Erythroblast (primary cell): ENCODE data around the gene NSL1.
"Not testable (repeated sequence)": the region's sequence is repeated elsewhere in the genome, so short reads cannot be mapped to it uniquely, and the experiment has no call there.

Source experiments
- DNase-seq, 2 experiments: peaks; one replicate each; lab custom pipeline; 2025; lab: John Stamatoyannopoulos, UW
- GATA1 ChIP-seq: IDR thresholded peaks from 2 replicates; pipeline ENCODE4 v1.6.1; 2011; ENCODE audit warnings: low read depth, mild to moderate bottlenecking, control low read depth, low read length, moderate library complexity
- POLR2A ChIP-seq: IDR thresholded peaks from 2 replicates; pipeline ENCODE4 v1.6.1; 2011; ENCODE audit warnings: mild to moderate bottlenecking, low read length

The NSL1 gene, protein sequence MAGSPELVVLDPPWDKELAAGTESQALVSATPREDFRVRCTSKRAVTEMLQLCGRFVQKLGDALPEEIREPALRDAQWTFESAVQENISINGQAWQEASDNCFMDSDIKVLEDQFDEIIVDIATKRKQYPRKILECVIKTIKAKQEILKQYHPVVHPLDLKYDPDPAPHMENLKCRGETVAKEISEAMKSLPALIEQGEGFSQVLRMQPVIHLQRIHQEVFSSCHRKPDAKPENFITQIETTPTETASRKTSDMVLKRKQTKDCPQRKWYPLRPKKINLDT

DNA sequence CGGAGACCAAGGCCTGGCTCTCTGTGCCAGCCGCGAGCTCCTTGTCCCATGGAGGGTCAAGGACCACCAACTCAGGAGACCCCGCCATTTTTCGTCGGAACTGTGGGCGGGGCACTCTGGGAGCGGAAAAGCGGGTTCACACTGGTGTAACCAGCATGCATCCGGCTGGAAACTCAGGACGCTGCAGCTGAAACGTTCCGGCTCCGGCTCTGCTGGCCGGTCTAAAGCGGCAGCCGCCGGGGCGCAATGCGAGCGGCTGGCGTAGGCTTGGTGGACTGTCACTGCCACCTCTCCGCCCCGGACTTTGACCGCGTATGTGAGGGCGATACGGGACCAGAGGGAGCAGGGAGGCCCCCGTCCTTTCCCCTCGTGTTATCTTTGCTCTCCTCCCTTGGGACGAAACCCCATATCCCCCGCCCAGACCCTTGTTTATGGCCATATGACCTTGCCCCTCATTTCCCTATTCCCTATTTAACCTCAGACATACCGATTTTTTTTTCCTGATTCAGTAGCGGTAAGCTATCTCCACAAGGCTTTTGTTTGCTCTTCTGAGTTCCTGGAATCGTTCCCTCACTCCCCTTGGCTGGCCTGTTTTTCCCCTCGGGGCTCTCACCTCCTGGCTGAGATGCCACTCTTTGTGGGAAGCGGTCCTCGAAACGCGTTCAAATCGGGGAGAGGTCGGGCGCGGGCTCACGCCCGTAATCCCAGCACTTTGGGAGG, at the start of gene NSL1, which contains the start of gene TATDN3:
Gene NSL1 (minus strand): TSS at position 102 of the 720 bp plus-strand sequence. CDS start 14 bp downstream, at position 88.
Gene TATDN3 (plus strand): TSS at position 219 of the 720 bp plus-strand sequence. CDS start 28 bp downstream, at position 247.
- TF ChIP-seq POLR2A (peak; percentile 98), GATA1 (no peak)

DNA sequence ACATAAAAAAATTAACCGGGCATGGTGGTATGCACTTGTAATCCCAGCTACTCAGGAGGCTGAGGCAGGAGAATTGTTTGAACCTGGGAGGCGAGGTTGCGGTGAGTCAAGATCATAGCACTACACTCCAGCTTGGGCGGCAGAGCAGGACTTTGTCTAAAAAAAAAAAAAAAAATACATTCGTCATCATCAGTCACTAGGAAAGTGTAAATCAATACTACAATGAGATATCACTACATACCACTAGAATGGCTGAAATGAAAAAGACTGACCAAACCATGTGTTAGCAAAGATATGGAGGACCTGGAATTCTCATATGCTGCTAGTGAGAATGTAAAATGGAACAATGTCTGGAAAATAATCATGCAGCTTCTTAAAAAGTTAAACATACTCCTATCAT, 46.6 kb upstream of the NSL1 start:
- DNase-seq = no peak
- TF ChIP-seq POLR2A (no peak), GATA1 (no peak)

More for the DNA sequence above, at the start of gene NSL1, which contains the start of gene TATDN3:
- peak; percentile 96 to 98 for DNase-seq

DNA sequence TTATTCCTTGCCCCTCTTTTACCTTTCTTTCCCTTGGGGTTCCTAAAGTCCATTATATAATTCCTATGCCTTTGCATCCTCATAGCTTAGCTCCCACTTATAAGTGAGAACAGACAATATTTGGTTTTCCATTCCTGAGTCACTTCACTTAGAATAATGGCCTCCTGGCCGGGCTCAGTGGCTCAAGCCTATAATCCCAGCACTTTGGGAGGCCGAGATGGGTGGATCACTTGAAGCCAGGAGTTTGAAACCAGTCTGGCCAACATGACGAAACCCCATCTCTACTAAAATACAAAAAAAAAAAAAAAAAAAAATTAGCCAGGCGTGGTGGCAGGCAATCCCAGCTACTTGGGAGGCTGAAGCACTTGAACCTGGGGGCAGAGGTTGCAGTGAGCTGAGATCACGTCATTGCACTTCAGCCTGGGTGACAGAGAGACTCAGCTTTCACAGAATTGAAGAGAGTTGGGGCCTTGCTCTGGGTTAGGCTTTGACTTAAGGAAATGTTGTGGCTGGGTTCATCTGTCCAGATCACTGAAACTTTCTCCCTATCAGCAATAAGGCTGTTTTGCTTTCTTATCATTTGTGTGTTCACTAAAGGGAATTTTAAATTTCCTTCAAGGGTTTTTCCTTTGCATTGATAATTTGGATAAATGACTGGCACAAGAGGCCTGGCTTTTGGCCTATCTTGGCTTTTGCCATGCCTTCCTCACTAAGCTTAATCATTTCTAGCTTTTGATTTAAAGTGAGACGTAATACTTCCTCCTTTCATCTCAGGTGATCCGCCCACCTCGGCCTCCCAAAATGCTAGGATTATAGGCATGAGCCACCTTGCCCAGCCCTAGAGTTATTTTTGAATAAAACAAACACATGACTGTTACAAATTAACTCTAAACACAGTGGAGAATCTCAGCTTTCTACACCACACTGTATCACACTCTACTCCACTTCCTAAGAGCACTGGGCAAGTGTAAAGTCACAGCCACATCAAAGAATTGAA, 41.9 kb upstream of the NSL1 start:
- not testable (repeated sequence) for DNase-seq

DNA sequence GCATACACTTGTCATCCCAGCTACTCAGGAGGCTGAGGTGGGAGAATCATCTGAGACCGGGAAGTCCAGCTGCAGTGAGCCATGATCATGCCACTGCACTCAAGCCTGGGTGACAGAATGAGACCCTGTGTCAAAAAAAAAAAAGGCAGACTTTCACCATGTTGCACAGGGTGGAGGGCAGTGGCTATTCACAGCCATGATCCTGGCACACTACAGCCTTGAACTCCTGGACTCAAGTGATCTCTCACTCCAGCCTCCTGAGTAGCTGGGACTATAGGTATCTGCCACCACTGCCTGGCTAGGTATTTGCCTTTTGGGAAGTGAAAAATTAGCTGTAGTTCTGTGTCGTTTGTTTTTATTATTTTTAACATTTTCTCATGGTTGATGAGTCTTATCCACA, 36.8 kb upstream of the NSL1 start:
- TF ChIP-seq GATA1 = no peak
- no peak for TF ChIP-seq POLR2A
- DNase-seq = no peak

- no peak for TF ChIP-seq GATA1
- no peak for TF ChIP-seq POLR2A
- DNase-seq = no peak
Measured at GRCh38 chr1:212827831-212828278, 36.3 kb upstream of the NSL1 start.

DNA sequence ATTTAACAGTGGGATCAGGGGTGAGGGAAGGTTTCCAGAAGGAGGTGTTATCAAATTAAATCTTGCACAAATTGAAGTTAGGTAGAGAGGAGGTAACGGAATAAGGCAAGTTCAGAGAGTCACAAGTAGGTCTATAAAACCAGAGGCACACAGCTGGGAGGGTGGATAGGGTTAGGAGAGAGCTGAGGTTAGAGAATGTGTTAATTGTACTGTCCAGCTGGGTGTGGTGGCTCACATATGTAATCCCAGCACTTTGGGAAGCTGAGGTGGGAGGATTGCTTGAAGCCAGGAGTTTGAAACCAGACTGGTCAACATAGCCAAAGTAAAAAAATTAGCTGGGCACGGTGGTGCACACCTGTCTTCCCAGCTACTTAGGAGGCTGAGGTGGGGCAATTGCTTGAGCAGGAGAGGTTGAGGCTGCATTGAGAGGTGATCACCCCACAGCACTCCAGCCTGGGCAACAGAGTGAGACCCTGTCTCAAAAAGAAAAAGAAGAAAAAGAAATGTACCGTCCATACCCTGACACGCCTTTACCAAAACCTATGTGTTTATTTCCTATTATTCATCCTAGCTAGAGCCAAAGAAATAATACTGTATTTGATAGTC, 35.7 kb upstream of the NSL1 start:
- TF ChIP-seq GATA1 (no peak), POLR2A (no peak)
- DNase-seq = no peak

DNA sequence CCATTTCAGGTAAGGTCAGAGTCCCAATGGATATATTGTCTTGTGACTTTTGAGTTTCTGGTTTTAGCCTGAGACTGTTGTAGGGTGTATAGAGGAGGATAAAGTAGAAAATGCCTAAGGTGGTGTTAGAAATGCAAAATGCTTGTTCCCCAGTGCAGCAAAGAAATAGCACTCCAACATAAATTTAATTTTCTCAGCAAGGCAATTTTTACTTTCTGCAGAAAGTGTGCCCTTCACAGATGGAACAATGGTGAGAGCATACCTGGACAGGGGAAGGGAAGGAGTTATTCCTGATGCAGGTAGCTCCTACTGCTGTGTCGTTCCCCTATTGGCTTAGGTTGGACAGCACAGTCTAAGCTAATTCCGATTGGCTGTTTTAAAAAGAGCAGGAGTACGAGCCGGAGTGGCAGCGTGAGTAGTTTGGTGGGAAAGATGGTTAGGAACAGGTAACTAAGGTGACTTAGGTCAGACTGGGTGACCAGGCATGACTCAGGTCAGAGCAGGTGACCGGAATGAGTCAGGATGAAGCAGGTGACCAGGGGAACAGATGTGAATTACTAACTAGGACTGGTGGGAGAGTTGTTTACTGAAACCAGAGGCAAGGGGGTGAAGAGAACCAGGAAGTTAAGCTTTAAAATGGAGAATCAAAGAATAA, 34.3 kb upstream of the NSL1 start:
- no peak for TF ChIP-seq POLR2A
- TF ChIP-seq GATA1 = no peak
- DNase-seq = no peak

DNA sequence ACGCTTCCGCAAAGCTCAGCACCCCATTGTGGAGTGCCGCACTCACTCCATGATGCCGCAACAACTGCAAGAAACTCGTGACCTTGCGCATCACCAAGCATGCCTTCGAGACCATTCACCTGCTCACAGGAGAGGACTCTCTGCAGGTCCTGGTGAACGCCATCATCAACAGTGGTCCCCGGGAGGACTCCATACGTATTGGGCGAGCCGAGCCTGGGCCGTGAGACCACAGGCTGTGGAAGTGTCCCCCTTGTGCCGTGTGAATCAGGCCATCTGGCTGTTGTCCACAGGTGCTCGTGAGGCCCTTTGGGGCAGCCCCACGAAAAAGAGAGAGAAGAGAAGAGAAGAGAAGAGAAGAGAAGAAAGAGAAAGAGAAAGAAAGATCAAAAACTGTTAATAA, 32.6 kb upstream of the NSL1 start:
- no peak for TF ChIP-seq GATA1
- no peak for TF ChIP-seq POLR2A
- no peak for DNase-seq

DNA sequence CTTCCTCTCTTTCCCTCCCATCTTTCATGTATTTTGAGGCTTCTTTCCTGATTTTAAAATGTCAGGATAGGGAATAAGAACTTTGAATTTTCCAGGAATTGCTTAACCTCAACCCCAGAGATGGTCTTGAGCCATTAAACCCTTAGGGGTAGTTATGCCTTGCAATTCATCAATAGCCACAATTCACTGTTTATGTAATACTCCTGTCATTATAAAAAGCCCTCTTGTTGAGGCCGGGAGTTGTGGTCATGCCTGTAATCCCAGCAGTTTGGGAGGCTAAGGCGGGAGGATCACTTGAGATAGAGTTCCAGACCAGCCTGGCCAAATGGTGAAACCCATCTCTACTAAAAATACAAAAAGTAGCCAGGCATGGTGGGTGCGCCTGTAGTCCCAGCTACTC, 31.4 kb upstream of the NSL1 start:
- TF ChIP-seq POLR2A (no peak), GATA1 (no peak)

GRCh38 chr1:212820969-212821368, 29.4 kb upstream of the NSL1 start:
- DNase-seq = no peak
- TF ChIP-seq POLR2A (no peak), GATA1 (no peak)

More for the DNA sequence above, 31.4 kb upstream of the NSL1 start:
- DNase-seq = no peak

DNA sequence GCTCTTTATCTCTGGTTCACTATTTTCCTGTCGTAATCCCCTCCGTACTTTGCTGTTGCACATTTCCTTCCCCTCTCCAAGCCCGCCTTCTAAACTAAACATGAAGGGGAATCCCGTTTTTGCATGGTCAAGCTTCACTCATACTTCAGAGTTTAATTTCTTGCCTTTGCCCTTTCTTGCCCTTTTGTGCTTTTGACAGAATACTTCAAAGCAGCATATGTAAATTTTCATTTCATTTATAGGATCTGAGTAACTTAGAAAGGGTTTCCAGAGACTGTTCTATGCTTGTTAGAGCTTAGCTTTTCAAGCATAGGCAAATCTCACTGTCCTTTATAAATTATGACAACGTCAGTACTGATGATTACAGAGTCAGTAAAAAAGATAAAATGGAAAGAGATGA, 28.1 kb upstream of the NSL1 start:
- DNase-seq = no peak
- TF ChIP-seq POLR2A (no peak), GATA1 (no peak)

DNA sequence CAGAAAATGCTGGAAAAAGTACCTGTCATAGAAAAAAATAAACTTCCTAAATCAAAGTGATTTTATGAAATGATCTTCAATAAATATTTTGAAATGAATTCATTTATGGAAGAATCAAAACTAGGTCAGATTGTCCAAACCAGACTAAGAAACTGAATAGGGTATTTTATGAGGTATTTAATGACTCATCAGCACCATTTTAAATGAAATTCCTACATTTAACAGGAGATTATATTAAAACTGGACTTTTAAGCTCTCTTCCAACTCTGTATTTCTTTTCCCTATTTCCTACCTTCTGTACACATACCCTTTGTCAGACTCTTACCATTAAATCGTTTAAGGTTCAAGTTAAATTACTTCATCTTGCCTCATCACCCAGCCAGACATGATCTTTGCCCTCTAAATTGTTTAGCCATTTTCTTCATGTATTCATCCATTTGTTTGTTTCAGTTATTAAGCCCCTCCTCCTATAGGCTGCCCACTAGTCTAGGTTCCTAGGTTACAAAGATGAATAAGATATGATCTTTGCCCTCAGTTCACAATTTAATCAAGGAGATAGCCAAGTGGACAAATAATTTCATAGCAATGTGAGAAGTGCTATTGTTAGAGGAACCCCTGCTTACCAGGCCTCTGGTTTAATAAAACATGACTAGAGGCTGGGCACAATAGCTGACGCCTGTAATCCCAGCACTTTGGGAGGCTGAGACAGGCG, 25.1 kb upstream of the NSL1 start:
- no peak for DNase-seq
- TF ChIP-seq GATA1 (no peak), POLR2A (no peak)
